HepG2 (cell line): ENCODE data around the gene PIP5K1C. TPM values are rescaled to one million over a fixed set of nuclear protein-coding genes. Genes with fewer than 3 reads are reported as not detected.

Source experiments
- BORCS8-MEF2B ChIP-seq: sonication (generic); formaldehyde crosslinking; IDR thresholded peaks from 2 replicates; pipeline ENCODE4 v1.8.0; 2022; ENCODE audit warnings: mild to moderate bottlenecking, missing genetic modification reagents
- CBFB ChIP-seq: sonication (generic); formaldehyde crosslinking; IDR thresholded peaks from 2 replicates; pipeline ENCODE4 v1.4.0; 2020; ENCODE audit warnings: missing genetic modification reagents
- CSRNP1 ChIP-seq: sonication (generic); formaldehyde crosslinking; IDR thresholded peaks from 2 replicates; pipeline ENCODE4 v1.8.1; 2023; ENCODE audit warnings: mild to moderate bottlenecking, missing genetic modification reagents
- HMGXB4 ChIP-seq, 2 experiments: sonication (generic) in 1 of 2; formaldehyde crosslinking in 1 of 2; IDR thresholded peaks; 2 replicates each; pipeline versions ENCODE4 v1.4.0 to v1.6.1; 2018 to 2020; ENCODE audit warnings: missing genetic modification reagents in 2 of 2, borderline replicate concordance in 1 of 2, low read depth in 1 of 2, mild to moderate bottlenecking in 1 of 2, missing biosample characterization in 1 of 2
- KDM5B ChIP-seq: sonication (generic); formaldehyde crosslinking; IDR thresholded peaks from 2 replicates; pipeline ENCODE4 v1.4.0; 2020; ENCODE audit warnings: missing genetic modification reagents, mild to moderate bottlenecking, borderline replicate concordance
- KLF11 ChIP-seq: IDR thresholded peaks from 2 replicates; pipeline ENCODE4 v1.6.1; 2016; ENCODE audit warnings: missing compliant biosample characterization
- MBNL3 ChIP-seq: fragments of 250-450 bp; sonication (Bioruptor Pico); conservative IDR thresholded peaks from 2 replicates; pipeline ENCODE4 v1.8.0; 2022; ENCODE audit warnings: mild to moderate bottlenecking, inconsistent platforms
- PPARG ChIP-seq: conservative IDR thresholded peaks from 2 replicates; pipeline ENCODE4 v1.6.1; 2016; ENCODE audit warnings: missing biosample characterization, missing genetic modification reagents
- REPIN1 ChIP-seq: sonication (generic); formaldehyde crosslinking; IDR thresholded peaks from 2 replicates; pipeline ENCODE4 v1.8.0; 2022; ENCODE audit warnings: missing genetic modification reagents, low read depth, mild to moderate bottlenecking, borderline replicate concordance
- SALL2 ChIP-seq: sonication (generic); formaldehyde crosslinking; IDR thresholded peaks from 2 replicates; pipeline ENCODE4 v1.8.1; 2023; ENCODE audit warnings: mild to moderate bottlenecking, missing genetic modification reagents, inconsistent platforms
- SMARCE1 ChIP-seq: fragments of 450-650 bp; IDR thresholded peaks from 2 replicates; pipeline ENCODE4 v1.6.1; 2017; ENCODE audit warnings: borderline replicate concordance
- SNAPC2 ChIP-seq: sonication (generic); formaldehyde crosslinking; IDR thresholded peaks from 2 replicates; pipeline ENCODE4 v1.8.1; 2022; ENCODE audit warnings: mild to moderate bottlenecking, missing genetic modification reagents
- SP140L ChIP-seq: sonication (generic); formaldehyde crosslinking; IDR thresholded peaks from 2 replicates; pipeline ENCODE4 v1.4.0; 2020; ENCODE audit warnings: missing genetic modification reagents, borderline replicate concordance
- ZNF281 ChIP-seq: sonication (generic); formaldehyde crosslinking; IDR thresholded peaks from 2 replicates; pipeline ENCODE4 v1.4.0; 2020; ENCODE audit warnings: missing genetic modification reagents, borderline replicate concordance
- ZNF350 ChIP-seq: sonication (generic); formaldehyde crosslinking; IDR thresholded peaks from 2 replicates; pipeline ENCODE4 v1.4.0; 2020; ENCODE audit warnings: mild to moderate bottlenecking, low read depth, missing genetic modification reagents, borderline replicate concordance
- ZNF496 ChIP-seq: sonication (generic); formaldehyde crosslinking; IDR thresholded peaks from 2 replicates; pipeline ENCODE4 v1.8.1; 2023; ENCODE audit warnings: mild to moderate bottlenecking, moderate library complexity, missing genetic modification reagents; ENCODE audit not compliant: insufficient replicate concordance
- ZNF704 ChIP-seq: sonication (generic); formaldehyde crosslinking; IDR thresholded peaks from 2 replicates; pipeline ENCODE4 v1.8.1; 2023; ENCODE audit warnings: mild to moderate bottlenecking, inconsistent platforms, moderate library complexity, missing genetic modification reagents, borderline replicate concordance
- ZNF749 ChIP-seq: sonication (generic); formaldehyde crosslinking; IDR thresholded peaks from 2 replicates; pipeline ENCODE4 v1.8.0; 2022; ENCODE audit warnings: mild to moderate bottlenecking, missing genetic modification reagents, moderate library complexity, borderline replicate concordance
- ZNF850 ChIP-seq: sonication (generic); formaldehyde crosslinking; conservative IDR thresholded peaks from 2 replicates; pipeline ENCODE4 v1.9.0; 2021; ENCODE audit warnings: mild to moderate bottlenecking, missing genetic modification reagents
- ZSCAN29 ChIP-seq: sonication (generic); formaldehyde crosslinking; conservative IDR thresholded peaks from 2 replicates; pipeline ENCODE4 v1.4.0; 2020; ENCODE audit warnings: mild to moderate bottlenecking, missing genetic modification reagents
- polyA plus RNA-seq, 8 experiments: library from polyadenylated mRNA; depleted of rRNA in 3 of 8; stranded (reverse) in 7 of 8; unstranded in 1 of 8; fragments of >200 nt; fragmentation: Illumina TruSeq in 4 of 8; extraction: Trizol in 4 of 8; gene quantifications; 2 replicates each; pipeline versions ENCODE4 v1.2.1 to v1.2.3, GENCODE V29; 2011 to 2016; ENCODE audit warnings: low read depth in 4 of 8, missing spikeins in 1 of 8, mixed read lengths in 1 of 8; ENCODE audit not compliant: insufficient read depth in 1 of 8
- total RNA-seq, 5 experiments: library from RNA; depleted of rRNA; stranded (reverse); fragments of >200 nt; fragmentation: Illumina TruSeq; extraction: Trizol; gene quantifications; 2 replicates each; pipeline ENCODE4 v1.2.3, GENCODE V29; 2016; ENCODE audit warnings: low read depth in 1 of 5

The PIP5K1C gene
- total and polyA plus RNA-seq, 2 of the 13 experiments (the other 11 are each of a cell fraction or from before 2014, with no cell fraction given), result 3.6 to 4.3 TPM

GRCh38 chr19:3710265-3710812 lies 10.1 kb upstream of the PIP5K1C start (continued):
- TF ChIP-seq ZNF496 (CRISPR knock-in tag) (no peak), KDM5B (CRISPR knock-in tag) (0 out of 2 replicates have a peak, but pooled peaks have one; percentile 40), BORCS8-MEF2B (CRISPR knock-in tag) (peak; percentile 60; the same call in 1 of the 2 replicates), SNAPC2 (no peak), SMARCE1 (no peak), SP140L (CRISPR knock-in tag) (no peak), MBNL3 (CRISPR knock-in tag) (no peak), ZSCAN29 (CRISPR knock-in tag) (no peak), ZNF749 (CRISPR knock-in tag) (peak; percentile 39; the same call in 1 of the 2 replicates), HMGXB4 (CRISPR knock-in tag; IDR thresholded peaks at IDR 0.05; ENCODE audit: borderline replicate concordance in 1 of 2, low read depth in 1 of 2) (peak in 1 of 2 experiments; percentile 73; a peak in 1 of 4 replicates), ZNF350 (CRISPR knock-in tag) (peak; percentile 75), ZNF281 (CRISPR knock-in tag) (peak; percentile 100), KLF11 (CRISPR knock-in tag) (peak; percentile 37; the same call in 1 of the 2 replicates), SALL2 (CRISPR knock-in tag) (peak; percentile 71; the same call in 1 of the 2 replicates), PPARG (peak; percentile 75), ZNF850 (no peak), CSRNP1 (CRISPR knock-in tag) (0 out of 2 replicates have a peak, but pooled peaks have one; percentile 21), CBFB (CRISPR knock-in tag) (peak; percentile 75; the same call in 1 of the 2 replicates), REPIN1 (peak; percentile 77; the same call in 1 of the 2 replicates), ZNF704 (CRISPR knock-in tag) (no peak)
